Ishikawa (cell line): ENCODE results near the gene TMUB1.

ENCODE experiments used
- CEBPB ChIP-seq: IDR thresholded peaks from 2 replicates; pipeline ENCODE4 v1.6.1; 2012
- CREB1 ChIP-seq: IDR thresholded peaks from 2 replicates; pipeline ENCODE4 v1.6.1; 2012; ENCODE audit warnings: low read depth
- EGR1 ChIP-seq: IDR thresholded peaks from 2 replicates; pipeline ENCODE4 v1.6.1; 2012
- EP300 ChIP-seq: IDR thresholded peaks from 2 replicates; pipeline ENCODE4 v1.6.1; 2012; ENCODE audit warnings: borderline replicate concordance
- FOXM1 ChIP-seq: IDR thresholded peaks from 2 replicates; pipeline ENCODE4 v1.6.1; 2012; ENCODE audit warnings: low read depth, borderline replicate concordance
- NFIC ChIP-seq: IDR thresholded peaks from 2 replicates; pipeline ENCODE4 v1.6.1; 2012
- RAD21 ChIP-seq: IDR thresholded peaks from 2 replicates; pipeline ENCODE4 v1.6.1; 2012; ENCODE audit warnings: low read depth
- TAF1 ChIP-seq: IDR thresholded peaks from 2 replicates; pipeline ENCODE4 v1.6.1; 2012; ENCODE audit warnings: low read depth, mild to moderate bottlenecking
- TCF12 ChIP-seq: IDR thresholded peaks from 2 replicates; pipeline ENCODE4 v1.6.1; 2012; ENCODE audit warnings: low read depth
- TEAD4 ChIP-seq: IDR thresholded peaks from 2 replicates; pipeline ENCODE4 v1.6.1; 2012
- YY1 ChIP-seq: IDR thresholded peaks from 2 replicates; pipeline ENCODE4 v1.6.1; 2012; ENCODE audit warnings: low read depth
- ZBTB7A ChIP-seq: IDR thresholded peaks from 2 replicates; pipeline ENCODE4 v1.6.1; 2012; ENCODE audit warnings: low read depth
- TF ChIP-seq, protein P1 (sequence below): IDR thresholded peaks from 2 replicates; pipeline ENCODE4 v1.6.1; 2012
- TF ChIP-seq, protein P2 (sequence below): IDR thresholded peaks from 2 replicates; pipeline ENCODE4 v1.6.1; 2012
- TF ChIP-seq, protein P3 (sequence below): IDR thresholded peaks from 2 replicates; pipeline ENCODE4 v1.6.1; 2012; ENCODE audit warnings: low read depth, mild to moderate bottlenecking

The TMUB1 gene

DNA sequence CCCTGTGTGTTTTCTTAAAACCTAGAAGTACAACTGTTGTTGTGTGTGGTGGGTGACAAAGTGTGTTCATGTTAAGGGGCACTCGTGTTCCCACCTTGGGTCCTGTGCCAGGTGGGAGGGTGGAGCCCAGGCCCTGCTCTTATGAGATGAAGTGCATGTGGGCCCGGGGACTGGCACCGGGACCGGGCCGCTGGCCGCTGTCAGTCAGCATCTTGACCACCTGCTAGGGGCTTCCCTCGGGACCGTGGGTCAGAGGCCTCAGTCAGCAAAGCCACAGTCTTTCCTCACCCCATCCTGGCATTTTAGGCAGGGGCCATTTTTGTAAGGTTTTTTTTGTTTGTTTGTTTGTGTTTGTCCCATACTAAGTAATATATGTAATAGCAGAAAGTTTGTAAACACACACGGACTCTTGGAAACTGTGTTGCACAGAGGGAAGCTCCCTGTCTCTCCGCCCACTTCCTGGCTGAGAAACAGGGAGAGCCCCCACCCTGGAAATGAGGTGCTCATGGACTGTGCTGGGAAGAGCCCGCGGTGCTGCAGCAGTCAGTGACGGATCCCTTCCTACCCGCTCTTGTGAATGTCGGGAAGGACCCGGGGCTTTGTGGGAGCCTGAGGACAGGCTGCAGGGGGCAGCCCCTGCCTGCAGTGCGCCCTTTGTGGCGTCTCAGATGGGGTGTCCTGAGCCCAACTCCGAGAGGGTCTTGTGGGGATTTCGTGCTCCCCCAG lies 16.4 kb upstream of the TMUB1 start:
- TF ChIP-seq CEBPB, result no peak
- TF ChIP-seq ZBTB7A, result no peak
- TF ChIP-seq, protein P1, sequence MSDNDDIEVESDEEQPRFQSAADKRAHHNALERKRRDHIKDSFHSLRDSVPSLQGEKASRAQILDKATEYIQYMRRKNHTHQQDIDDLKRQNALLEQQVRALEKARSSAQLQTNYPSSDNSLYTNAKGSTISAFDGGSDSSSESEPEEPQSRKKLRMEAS, result no peak
- TF ChIP-seq, protein P2, sequence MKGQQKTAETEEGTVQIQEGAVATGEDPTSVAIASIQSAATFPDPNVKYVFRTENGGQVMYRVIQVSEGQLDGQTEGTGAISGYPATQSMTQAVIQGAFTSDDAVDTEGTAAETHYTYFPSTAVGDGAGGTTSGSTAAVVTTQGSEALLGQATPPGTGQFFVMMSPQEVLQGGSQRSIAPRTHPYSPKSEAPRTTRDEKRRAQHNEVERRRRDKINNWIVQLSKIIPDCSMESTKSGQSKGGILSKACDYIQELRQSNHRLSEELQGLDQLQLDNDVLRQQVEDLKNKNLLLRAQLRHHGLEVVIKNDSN, result no peak
- TF ChIP-seq CREB1, result no peak
- no peak for TF ChIP-seq TCF12
- no peak for TF ChIP-seq EGR1
- no peak for TF ChIP-seq YY1
- no peak for TF ChIP-seq NFIC
- no peak for TF ChIP-seq TAF1
- no peak for TF ChIP-seq EP300
- no peak for TF ChIP-seq FOXM1
- no peak for TF ChIP-seq TEAD4
- TF ChIP-seq, protein P3, sequence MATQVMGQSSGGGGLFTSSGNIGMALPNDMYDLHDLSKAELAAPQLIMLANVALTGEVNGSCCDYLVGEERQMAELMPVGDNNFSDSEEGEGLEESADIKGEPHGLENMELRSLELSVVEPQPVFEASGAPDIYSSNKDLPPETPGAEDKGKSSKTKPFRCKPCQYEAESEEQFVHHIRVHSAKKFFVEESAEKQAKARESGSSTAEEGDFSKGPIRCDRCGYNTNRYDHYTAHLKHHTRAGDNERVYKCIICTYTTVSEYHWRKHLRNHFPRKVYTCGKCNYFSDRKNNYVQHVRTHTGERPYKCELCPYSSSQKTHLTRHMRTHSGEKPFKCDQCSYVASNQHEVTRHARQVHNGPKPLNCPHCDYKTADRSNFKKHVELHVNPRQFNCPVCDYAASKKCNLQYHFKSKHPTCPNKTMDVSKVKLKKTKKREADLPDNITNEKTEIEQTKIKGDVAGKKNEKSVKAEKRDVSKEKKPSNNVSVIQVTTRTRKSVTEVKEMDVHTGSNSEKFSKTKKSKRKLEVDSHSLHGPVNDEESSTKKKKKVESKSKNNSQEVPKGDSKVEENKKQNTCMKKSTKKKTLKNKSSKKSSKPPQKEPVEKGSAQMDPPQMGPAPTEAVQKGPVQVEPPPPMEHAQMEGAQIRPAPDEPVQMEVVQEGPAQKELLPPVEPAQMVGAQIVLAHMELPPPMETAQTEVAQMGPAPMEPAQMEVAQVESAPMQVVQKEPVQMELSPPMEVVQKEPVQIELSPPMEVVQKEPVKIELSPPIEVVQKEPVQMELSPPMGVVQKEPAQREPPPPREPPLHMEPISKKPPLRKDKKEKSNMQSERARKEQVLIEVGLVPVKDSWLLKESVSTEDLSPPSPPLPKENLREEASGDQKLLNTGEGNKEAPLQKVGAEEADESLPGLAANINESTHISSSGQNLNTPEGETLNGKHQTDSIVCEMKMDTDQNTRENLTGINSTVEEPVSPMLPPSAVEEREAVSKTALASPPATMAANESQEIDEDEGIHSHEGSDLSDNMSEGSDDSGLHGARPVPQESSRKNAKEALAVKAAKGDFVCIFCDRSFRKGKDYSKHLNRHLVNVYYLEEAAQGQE, result no peak
- no peak for TF ChIP-seq RAD21

DNA sequence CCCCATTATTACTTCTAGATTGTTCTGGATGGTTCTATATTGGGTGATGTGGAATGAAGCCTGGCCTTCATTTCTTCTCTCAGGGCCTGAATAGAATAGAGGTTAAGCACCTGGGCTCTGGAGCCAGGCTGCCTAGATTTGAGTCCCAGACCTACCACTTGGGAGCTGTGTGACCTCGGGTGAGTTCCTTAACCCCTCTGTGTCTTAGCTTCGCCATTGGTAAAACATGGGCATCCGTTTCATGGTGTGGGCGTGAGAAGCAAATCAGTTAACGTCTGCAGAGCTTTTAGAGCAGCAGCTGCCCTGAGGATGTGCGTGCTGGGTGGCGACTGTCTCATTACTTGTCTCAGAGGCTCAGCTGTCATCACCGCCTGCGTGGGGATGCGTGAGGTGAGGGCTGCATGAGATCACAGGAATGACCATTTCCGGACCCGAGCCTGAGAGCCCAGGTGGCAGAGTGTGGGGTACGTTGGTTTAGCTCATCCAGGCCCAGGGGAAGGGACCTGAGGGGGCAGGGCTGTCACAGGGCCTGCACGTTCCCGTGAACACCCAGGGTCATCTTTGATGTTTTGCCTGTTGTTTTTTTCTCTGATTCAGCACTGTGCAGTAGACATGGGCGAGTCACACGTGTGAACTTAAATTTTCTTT lies 12.7 kb upstream of the TMUB1 start:
- TF ChIP-seq FOXM1 (no peak), CEBPB (no peak)

DNA sequence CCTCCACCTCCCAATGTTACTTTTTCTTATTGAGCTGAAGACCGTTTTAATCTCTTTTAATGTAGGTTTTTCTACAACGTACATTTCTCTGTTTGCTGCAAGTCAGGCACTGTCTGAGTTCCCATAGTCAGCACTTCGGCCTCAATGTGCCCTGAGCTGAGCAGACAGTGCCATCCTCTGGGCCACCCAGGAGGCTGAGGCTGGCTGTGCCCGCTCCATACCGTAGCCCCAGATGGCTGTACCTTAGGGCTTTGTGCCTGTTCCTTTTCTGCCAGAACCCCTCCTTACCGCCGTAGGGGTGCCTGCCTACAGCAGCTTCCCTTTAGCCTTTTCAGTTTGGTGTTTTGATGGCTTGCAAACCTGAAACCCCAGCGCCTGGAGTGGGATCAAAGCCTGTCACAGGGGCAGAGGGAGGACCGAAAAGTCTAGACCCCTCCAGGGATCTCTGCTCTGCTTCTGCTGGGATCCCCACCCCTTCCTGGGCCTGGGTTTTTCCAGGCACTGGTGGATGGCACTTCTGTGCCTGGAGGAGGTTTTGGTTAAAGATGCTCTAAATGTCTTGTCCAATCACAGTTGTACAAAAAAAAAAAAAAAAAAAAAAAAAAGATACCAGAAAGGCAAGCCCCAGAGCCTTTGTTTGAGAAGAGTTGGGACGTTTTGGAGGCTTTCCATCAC lies 12.0 kb upstream of the TMUB1 start:
- TF ChIP-seq, protein P1, result no peak
- no peak for TF ChIP-seq ZBTB7A
- TF ChIP-seq TAF1, result no peak
- TF ChIP-seq NFIC, result no peak
- no peak for TF ChIP-seq EP300
- no peak for TF ChIP-seq FOXM1
- TF ChIP-seq, protein P2, result no peak
- TF ChIP-seq TCF12, result no peak
- TF ChIP-seq CREB1, result no peak
- TF ChIP-seq CEBPB, result no peak
- TF ChIP-seq, protein P3, result no peak
- TF ChIP-seq RAD21, result no peak
- no peak for TF ChIP-seq TEAD4
- TF ChIP-seq YY1, result no peak

DNA sequence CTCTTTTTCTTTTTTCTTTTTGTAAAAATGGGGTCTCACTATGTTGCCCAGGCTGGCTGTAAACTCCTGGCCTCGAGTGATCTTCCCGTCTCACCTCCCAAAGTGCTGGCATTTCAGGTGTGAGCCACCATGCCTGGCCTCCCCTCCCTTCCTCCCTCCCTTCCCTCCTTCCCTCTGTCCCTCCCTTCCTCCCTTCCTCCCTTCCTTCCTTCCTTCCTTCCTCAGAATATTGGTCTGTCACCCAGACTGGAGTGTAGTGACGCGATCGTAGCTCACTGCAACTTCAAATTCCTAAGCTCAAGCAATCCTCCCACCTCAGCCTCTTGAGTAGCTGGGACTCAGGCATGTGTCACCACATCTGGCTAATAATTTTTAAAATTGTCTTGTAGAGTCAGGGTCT lies 11.4 kb upstream of the TMUB1 start:
- TF ChIP-seq TAF1, result no peak
- TF ChIP-seq YY1, result no peak
- no peak for TF ChIP-seq EGR1
- TF ChIP-seq, protein P1, result no peak
- TF ChIP-seq FOXM1, result no peak
- no peak for TF ChIP-seq EP300
- TF ChIP-seq TEAD4, result no peak
- no peak for TF ChIP-seq RAD21
- no peak for TF ChIP-seq CEBPB
- TF ChIP-seq, protein P2, result no peak
- no peak for TF ChIP-seq CREB1
- TF ChIP-seq ZBTB7A, result no peak

DNA sequence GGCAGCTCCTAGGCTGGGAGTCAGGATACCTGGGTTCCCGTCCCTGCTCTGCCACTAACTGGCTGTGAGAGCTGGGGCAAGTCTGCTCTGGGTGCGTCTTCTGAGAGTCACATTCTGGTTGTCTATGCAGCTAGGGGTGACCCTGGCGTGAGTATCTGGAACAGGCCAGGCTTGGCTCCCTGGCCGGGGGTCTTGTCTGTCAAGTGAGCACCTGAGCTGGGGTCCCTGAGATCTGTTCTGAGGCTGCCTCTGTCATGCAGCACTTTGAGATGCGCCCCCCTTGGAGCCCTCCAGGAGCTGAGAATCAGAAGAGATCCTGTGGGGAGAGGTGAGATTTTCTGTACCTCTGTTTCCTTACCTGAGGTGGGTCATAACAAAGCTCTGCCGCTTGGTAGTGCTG lies 10.5 kb upstream of the TMUB1 start:
- TF ChIP-seq CEBPB (no peak), EGR1 (no peak), NFIC (no peak), TEAD4 (no peak), YY1 (no peak), RAD21 (no peak), ZBTB7A (no peak), CREB1 (no peak), FOXM1 (no peak)
- TF ChIP-seq, protein P1, result no peak
- TF ChIP-seq, protein P2, result no peak
- TF ChIP-seq, protein P3, result no peak
